Stimulated activated naive CD8-positive, alpha-beta T cell treated with anti-CD3 and anti-CD28 coated beads, Interleukin-15, Interleukin-2, amounts not matched to agents 100 ng/mL and 50 ng/mL, for 24 hours (primary cell): ENCODE data around the gene AKR1B15.
"Not testable (repeated sequence)": the region's sequence is repeated elsewhere in the genome, so short reads cannot be mapped to it uniquely, and the experiment has no call there.

Source experiments
- H3K27ac Mint-ChIP-seq: one replicate; pipeline ENCODE4 v1.8.0; 2021; ENCODE audit warnings: mild to moderate bottlenecking, mixed read lengths
- H3K27me3 Mint-ChIP-seq: one replicate; pipeline ENCODE4 v1.8.0; 2021; ENCODE audit warnings: mixed read lengths
- H3K36me3 Mint-ChIP-seq: one replicate; pipeline ENCODE4 v1.8.0; 2021; ENCODE audit warnings: low read depth, mixed read lengths
- H3K4me1 Mint-ChIP-seq: one replicate; pipeline ENCODE4 v1.8.0; 2021; ENCODE audit warnings: low read depth, mixed read lengths
- H3K4me3 Mint-ChIP-seq: one replicate; pipeline ENCODE4 v1.8.0; 2021; ENCODE audit warnings: mild to moderate bottlenecking, mixed read lengths
- H3K9me3 Mint-ChIP-seq: one replicate; pipeline ENCODE4 v1.8.0; 2021; ENCODE audit warnings: mixed read lengths

AKR1B15 gene

GRCh38 chr7:134541501-134542194, 7.3 kb upstream of the AKR1B15 start:
- H3K27ac Mint-ChIP-seq, H3K9me3 Mint-ChIP-seq, H3K4me1 Mint-ChIP-seq, H3K36me3 Mint-ChIP-seq, H3K4me3 Mint-ChIP-seq: not testable (repeated sequence)
- H3K27me3 Mint-ChIP-seq, result peaks cover 31% of the 10 kb centered on the region

GRCh38 chr7:134542195-134542771, 6.6 kb upstream of the AKR1B15 start:
- Mint-ChIP-seq H3K4me1 (no peaks in the 10 kb centered on the region), H3K27me3 (peaks cover 35% of the 10 kb centered on the region), H3K4me3 (no peak overlapping the region), H3K27ac (no peak overlapping the region), H3K36me3 (no peaks in the 10 kb centered on the region), H3K9me3 (no peaks in the 10 kb centered on the region)

- Mint-ChIP-seq H3K4me3 (no peak overlapping the region), H3K27ac (no peak overlapping the region), H3K36me3 (no peaks in the 10 kb centered on the region), H3K4me1 (no peaks in the 10 kb centered on the region), H3K9me3 (no peaks in the 10 kb centered on the region), H3K27me3 (peaks cover 35% of the 10 kb centered on the region)
Measured at GRCh38 chr7:134545380-134545779, 3.5 kb upstream of the AKR1B15 start.

GRCh38 chr7:134545918-134546317, 3.0 kb upstream of the AKR1B15 start:
- H3K27me3 Mint-ChIP-seq, result peaks cover 32% of the 10 kb centered on the region
- no peak overlapping the region for H3K27ac Mint-ChIP-seq
- H3K4me3 Mint-ChIP-seq, result no peak overlapping the region
- H3K4me1 Mint-ChIP-seq, result no peaks in the 10 kb centered on the region
- no peaks in the 10 kb centered on the region for H3K9me3 Mint-ChIP-seq
- no peaks in the 10 kb centered on the region for H3K36me3 Mint-ChIP-seq

GRCh38 chr7:134546955-134547354, 2.0 kb upstream of the AKR1B15 start:
- H3K4me1 Mint-ChIP-seq, result no peaks in the 10 kb centered on the region
- no peaks in the 10 kb centered on the region for H3K36me3 Mint-ChIP-seq
- H3K9me3 Mint-ChIP-seq, result no peaks in the 10 kb centered on the region
- H3K27me3 Mint-ChIP-seq, result peaks cover 28% of the 10 kb centered on the region
- no peak overlapping the region for H3K27ac Mint-ChIP-seq
- no peak overlapping the region for H3K4me3 Mint-ChIP-seq

- no peaks in the 10 kb centered on the region for H3K9me3 Mint-ChIP-seq
- no peaks in the 10 kb centered on the region for H3K36me3 Mint-ChIP-seq
- no peak overlapping the region for H3K4me3 Mint-ChIP-seq
- no peaks in the 10 kb centered on the region for H3K4me1 Mint-ChIP-seq
- H3K27ac Mint-ChIP-seq, result no peak overlapping the region
- peaks cover 27% of the 10 kb centered on the region for H3K27me3 Mint-ChIP-seq
Measured at GRCh38 chr7:134547397-134548054, 1.4 kb upstream of the AKR1B15 start.

GRCh38 chr7:134549366-134549765, 456 bp downstream of the AKR1B15 start:
- no peaks in the 10 kb centered on the region for H3K4me1 Mint-ChIP-seq
- H3K4me3 Mint-ChIP-seq, result no peak overlapping the region
- H3K9me3 Mint-ChIP-seq, result no peaks in the 10 kb centered on the region
- H3K27ac Mint-ChIP-seq, result no peak overlapping the region
- no peaks in the 10 kb centered on the region for H3K36me3 Mint-ChIP-seq
- peaks cover 22% of the 10 kb centered on the region for H3K27me3 Mint-ChIP-seq

- Mint-ChIP-seq H3K4me3 (no peak overlapping the region), H3K36me3 (no peaks in the 10 kb centered on the region), H3K27me3 (peaks cover 5% of the 10 kb centered on the region), H3K9me3 (no peaks in the 10 kb centered on the region), H3K4me1 (no peaks in the 10 kb centered on the region), H3K27ac (no peak overlapping the region)
Measured at GRCh38 chr7:134552105-134552504, 3.2 kb downstream of the AKR1B15 start.

GRCh38 chr7:134553976-134554375, 5.1 kb downstream of the AKR1B15 start:
- H3K27me3 Mint-ChIP-seq, result peaks cover 5% of the 10 kb centered on the region
- H3K36me3 Mint-ChIP-seq, result no peaks in the 10 kb centered on the region
- H3K4me3 Mint-ChIP-seq, result no peak overlapping the region
- no peaks in the 10 kb centered on the region for H3K4me1 Mint-ChIP-seq
- H3K9me3 Mint-ChIP-seq, result no peaks in the 10 kb centered on the region
- H3K27ac Mint-ChIP-seq, result no peak overlapping the region

- Mint-ChIP-seq H3K9me3 (no peaks in the 10 kb centered on the region), H3K27me3 (peaks cover 5% of the 10 kb centered on the region), H3K4me1 (no peaks in the 10 kb centered on the region), H3K27ac (no peak overlapping the region), H3K36me3 (no peaks in the 10 kb centered on the region), H3K4me3 (no peak overlapping the region)
Measured at GRCh38 chr7:134554417-134554966, 5.6 kb downstream of the AKR1B15 start.

GRCh38 chr7:134557391-134557790, 8.5 kb downstream of the AKR1B15 start:
- no peak overlapping the region for H3K27ac Mint-ChIP-seq
- no peaks in the 10 kb centered on the region for H3K36me3 Mint-ChIP-seq
- H3K9me3 Mint-ChIP-seq, result peaks cover 4% of the 10 kb centered on the region
- no peak overlapping the region for H3K4me3 Mint-ChIP-seq
- H3K27me3 Mint-ChIP-seq, result no peaks in the 10 kb centered on the region
- peaks cover 5% of the 10 kb centered on the region for H3K4me1 Mint-ChIP-seq

- H3K4me3 Mint-ChIP-seq, result no peak overlapping the region
- no peak overlapping the region for H3K27ac Mint-ChIP-seq
- H3K27me3 Mint-ChIP-seq, result no peaks in the 10 kb centered on the region
- H3K36me3 Mint-ChIP-seq, result no peaks in the 10 kb centered on the region
- peaks cover 5% of the 10 kb centered on the region for H3K4me1 Mint-ChIP-seq
- H3K9me3 Mint-ChIP-seq, result peaks cover 9% of the 10 kb centered on the region
Measured at GRCh38 chr7:134558370-134558769, 9.5 kb downstream of the AKR1B15 start.

- H3K27ac Mint-ChIP-seq, H3K4me3 Mint-ChIP-seq, H3K4me1 Mint-ChIP-seq, H3K36me3 Mint-ChIP-seq, H3K27me3 Mint-ChIP-seq: not testable (repeated sequence)
- H3K9me3 Mint-ChIP-seq, result peaks cover 15% of the 10 kb centered on the region
Measured at GRCh38 chr7:134561616-134562015, 12.7 kb downstream of the AKR1B15 start.

- Mint-ChIP-seq H3K4me1 (peaks cover 5% of the 10 kb centered on the region), H3K36me3 (no peaks in the 10 kb centered on the region), H3K9me3 (peaks cover 15% of the 10 kb centered on the region), H3K27ac (no peak overlapping the region), H3K27me3 (peaks cover 7% of the 10 kb centered on the region), H3K4me3 (no peak overlapping the region)
Measured at GRCh38 chr7:134562136-134562535, 13.2 kb downstream of the AKR1B15 start.

GRCh38 chr7:134563398-134563749, 14.5 kb downstream of the AKR1B15 start:
- H3K4me3 Mint-ChIP-seq, H3K4me1 Mint-ChIP-seq, H3K27ac Mint-ChIP-seq, H3K27me3 Mint-ChIP-seq, H3K36me3 Mint-ChIP-seq: not testable (repeated sequence)
- H3K9me3 Mint-ChIP-seq, result peaks cover 15% of the 10 kb centered on the region
